Ectodermal cell (in vitro differentiated cells): ENCODE results near the gene MELTF.
A peak's percentile ranks its signal among the peaks of the same experiment; 100 is the strongest.
"Not testable (repeated sequence)": the region's sequence is repeated elsewhere in the genome, so short reads cannot be mapped to it uniquely, and the experiment has no call there.

ENCODE experiments used
- H3K27ac ChIP-seq: 2 replicates; pipeline ENCODE4 v1.7.0; 2013; ENCODE audit warnings: mild to moderate bottlenecking, low read depth, low read length; ENCODE audit not compliant: insufficient read depth, poor library complexity, severe bottlenecking
- H3K27me3 ChIP-seq: 2 replicates; pipeline ENCODE4 v1.7.0; 2013; ENCODE audit warnings: mild to moderate bottlenecking, low read length; ENCODE audit not compliant: insufficient read depth, control insufficient read depth, poor library complexity, severe bottlenecking
- H3K36me3 ChIP-seq: one replicate; pipeline ENCODE4 v1.7.0; 2013; ENCODE audit warnings: low read length; ENCODE audit not compliant: control insufficient read depth, insufficient read depth
- H3K4me1 ChIP-seq: one replicate; pipeline ENCODE4 v1.7.0; 2013; ENCODE audit warnings: low read length; ENCODE audit not compliant: control insufficient read depth, insufficient read depth
- H3K4me3 ChIP-seq: 2 replicates; pipeline ENCODE4 v1.7.0; 2013; ENCODE audit warnings: low read depth, low read length, control low read depth; ENCODE audit not compliant: insufficient read depth
- H3K9me3 ChIP-seq: 2 replicates; pipeline ENCODE4 v1.7.0; 2013; ENCODE audit warnings: mild to moderate bottlenecking, low read length, moderate library complexity; ENCODE audit not compliant: control insufficient read depth
- WGBS, 2 experiments: methylation state at CpG; one replicate each; pipeline ENCODE4 v1.1.7; 2013; ENCODE audit warnings: missing lambda C conversion rate in 2 of 2; 5-methylcytosine and 5-hydroxymethylcytosine counted together

Gene MELTF

DNA sequence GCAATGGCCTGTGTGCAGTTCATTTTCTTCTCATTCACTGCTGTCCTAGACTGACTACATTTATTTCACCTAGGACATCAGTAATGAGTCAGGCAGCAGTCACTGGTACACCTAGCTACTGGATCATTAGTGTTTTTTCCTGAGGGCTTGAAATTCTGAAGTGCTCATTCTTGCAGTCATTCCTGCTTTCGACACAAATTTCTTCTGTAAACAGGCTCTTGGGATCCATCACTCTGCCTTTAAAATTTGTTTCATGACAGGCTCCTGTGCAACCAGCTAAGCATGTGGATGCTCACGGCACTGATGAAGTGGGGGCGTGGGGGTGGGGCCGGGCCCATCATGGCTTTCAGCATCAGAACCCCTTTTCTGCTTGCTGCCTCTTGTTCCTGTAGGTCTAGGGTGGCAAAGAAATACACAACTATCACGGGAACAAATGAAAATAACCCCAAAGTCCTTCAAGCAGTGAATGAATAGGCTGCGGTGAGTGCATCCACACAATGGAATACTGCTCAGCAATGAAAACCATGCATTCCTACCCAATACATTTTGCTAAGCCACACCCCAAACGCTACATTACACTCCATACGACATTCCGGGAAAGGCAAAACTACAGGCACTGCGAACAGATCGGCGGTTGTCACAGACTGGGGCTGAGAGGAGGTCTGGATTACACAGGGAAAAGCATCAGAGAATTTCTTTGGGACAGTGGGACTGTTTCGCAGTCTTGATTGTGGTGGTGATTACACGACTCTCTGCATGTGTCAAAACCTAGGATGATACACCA is 9.3 kb upstream of the MELTF start:
- H3K27me3 ChIP-seq = no peaks in the 10 kb centered on the region
- no peak overlapping the region for H3K27ac ChIP-seq
- no peaks in the 10 kb centered on the region for H3K36me3 ChIP-seq
- H3K9me3 ChIP-seq = no peaks in the 10 kb centered on the region
- H3K4me1 ChIP-seq = no peaks in the 10 kb centered on the region
- 89 to 90% methylated on average over 14 of the region's 14 CpGs for WGBS, 2 experiments
- no peak overlapping the region for H3K4me3 ChIP-seq

- H3K4me1 ChIP-seq = no peaks in the 10 kb centered on the region
- H3K27ac ChIP-seq = no peak overlapping the region
- no peak overlapping the region for H3K4me3 ChIP-seq
- no peaks in the 10 kb centered on the region for H3K9me3 ChIP-seq
- no peaks in the 10 kb centered on the region for H3K27me3 ChIP-seq
- no peaks in the 10 kb centered on the region for H3K36me3 ChIP-seq
- 66 to 71% methylated on average over 3 of the region's 3 CpGs for WGBS, 2 experiments
These were observed 6.0 kb upstream of the MELTF start for GRCh38 chr3:197035577-197035976.

- not testable (repeated sequence) for H3K9me3 ChIP-seq, H3K27ac ChIP-seq, H3K4me3 ChIP-seq, H3K36me3 ChIP-seq, H3K27me3 ChIP-seq, H3K4me1 ChIP-seq
- WGBS, 2 experiments = 85 to 89% methylated on average over 5 of the region's 5 CpGs
These were observed 5.2 kb upstream of the MELTF start for GRCh38 chr3:197034778-197035177.

- peaks cover 12% of the 10 kb centered on the region for H3K27me3 ChIP-seq
- not testable (repeated sequence) for H3K4me1 ChIP-seq, H3K36me3 ChIP-seq, H3K4me3 ChIP-seq, H3K9me3 ChIP-seq, H3K27ac ChIP-seq
- WGBS, 2 experiments = 69 to 78% methylated on average over 2 to 3 of the region's 3 CpGs
These were observed 4.1 kb upstream of the MELTF start for GRCh38 chr3:197033764-197034163.

- no peak overlapping the region for H3K27ac ChIP-seq
- H3K9me3 ChIP-seq = no peaks in the 10 kb centered on the region
- H3K4me3 ChIP-seq = no peak overlapping the region
- H3K36me3 ChIP-seq = no peaks in the 10 kb centered on the region
- peaks cover 22% of the 10 kb centered on the region for H3K27me3 ChIP-seq
- no peaks in the 10 kb centered on the region for H3K4me1 ChIP-seq
- 90 to 91% methylated on average over 12 of the region's 12 CpGs for WGBS, 2 experiments
These were observed 2.0 kb upstream of the MELTF start for GRCh38 chr3:197031315-197032285.

- Histone ChIP-seq H3K4me3 (no peak overlapping the region), H3K27me3 (peaks cover 22% of the 10 kb centered on the region), H3K27ac (no peak overlapping the region), H3K36me3 (no peaks in the 10 kb centered on the region), H3K4me1 (no peaks in the 10 kb centered on the region), H3K9me3 (no peaks in the 10 kb centered on the region)
- 91 to 92% methylated on average over 31 of the region's 33 CpGs for WGBS, 2 experiments
These were observed 1.0 kb upstream of the MELTF start for GRCh38 chr3:197030379-197031314.

DNA sequence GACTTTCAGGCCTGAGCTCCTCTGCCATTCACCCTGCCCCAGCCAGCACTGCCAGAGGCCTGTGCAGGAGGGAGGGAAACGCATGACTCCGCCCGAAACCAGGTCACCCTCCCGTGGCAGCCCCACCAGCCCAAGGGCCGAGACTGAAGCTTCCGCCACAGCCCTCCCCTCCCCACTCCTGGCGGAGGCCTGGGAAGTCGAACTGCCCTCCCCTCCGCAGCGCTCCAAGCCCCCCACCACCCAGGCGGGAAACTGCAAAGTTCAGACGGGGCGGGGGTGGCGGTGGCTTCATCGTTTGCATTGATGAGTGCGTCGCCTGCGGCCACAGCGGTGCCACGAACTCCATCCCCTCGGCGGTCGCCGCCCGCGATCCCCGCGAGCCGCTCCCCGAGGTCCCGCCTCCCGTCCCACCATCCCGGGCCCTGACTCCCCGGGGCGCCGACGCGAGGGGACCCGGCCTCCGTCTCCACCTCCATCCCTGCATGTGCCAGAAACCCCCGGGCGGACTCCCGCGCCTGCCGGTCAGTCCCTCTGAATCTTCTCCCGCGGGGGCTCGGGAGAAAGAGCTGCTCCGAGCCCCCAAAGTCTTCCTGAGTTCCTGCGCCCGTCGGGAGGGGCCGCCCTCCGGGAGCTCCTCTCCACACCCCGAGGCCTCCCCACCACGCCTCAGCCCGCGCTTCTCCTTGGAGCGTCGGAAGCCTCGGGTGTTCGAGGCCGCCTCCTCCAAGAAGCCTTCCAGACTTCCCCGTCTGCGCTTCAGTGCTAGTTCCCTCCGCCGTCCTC is 698 bp downstream of the MELTF start:
- Histone ChIP-seq H3K4me3 (peak overlapping the region; percentile 36), H3K27me3 (peaks cover 22% of the 10 kb centered on the region), H3K36me3 (no peaks in the 10 kb centered on the region), H3K9me3 (no peaks in the 10 kb centered on the region), H3K4me1 (no peaks in the 10 kb centered on the region), H3K27ac (no peak overlapping the region)
- WGBS, 2 experiments = 8 to 9% methylated on average over 67 of the region's 67 CpGs

- Histone ChIP-seq H3K4me3 (peak overlapping the region; percentile 36), H3K36me3 (no peaks in the 10 kb centered on the region), H3K9me3 (no peaks in the 10 kb centered on the region), H3K27ac (no peak overlapping the region), H3K27me3 (peaks cover 22% of the 10 kb centered on the region), H3K4me1 (peaks cover 2% of the 10 kb centered on the region)
- WGBS, 2 experiments = 89% methylated on average over 22 of the region's 22 CpGs
These were observed 1.5 kb downstream of the MELTF start for GRCh38 chr3:197027896-197028727.
